Stimulated activated CD4-positive, alpha-beta T cell treated with anti-CD3 and anti-CD28 coated beads, Interleukin-2, amount 100 ng/mL, for 4 hours (primary cell): ENCODE measurements around the gene AIG1.

Experiments used
- DNase-seq: peaks from one replicate; pipeline ENCODE4 v3.0.0-alpha.2; 2020; ENCODE audit warnings: low read depth

AIG1 gene

GRCh38 chr6:143198312-143198711 is 137.6 kb downstream of the AIG1 start:
- DNase-seq: no peak

GRCh38 chr6:143199291-143199690 is 138.6 kb downstream of the AIG1 start:
- no peak for DNase-seq

GRCh38 chr6:143200167-143200770 is 139.6 kb downstream of the AIG1 start:
- no peak for DNase-seq

GRCh38 chr6:143204045-143204444 is 143.4 kb downstream of the AIG1 start:
- no peak for DNase-seq

- DNase-seq: no peak
Observed at GRCh38 chr6:143205131-143205535, 144.4 kb downstream of the AIG1 start.

- no peak for DNase-seq
Observed at GRCh38 chr6:143205585-143205984, 144.9 kb downstream of the AIG1 start.

DNA sequence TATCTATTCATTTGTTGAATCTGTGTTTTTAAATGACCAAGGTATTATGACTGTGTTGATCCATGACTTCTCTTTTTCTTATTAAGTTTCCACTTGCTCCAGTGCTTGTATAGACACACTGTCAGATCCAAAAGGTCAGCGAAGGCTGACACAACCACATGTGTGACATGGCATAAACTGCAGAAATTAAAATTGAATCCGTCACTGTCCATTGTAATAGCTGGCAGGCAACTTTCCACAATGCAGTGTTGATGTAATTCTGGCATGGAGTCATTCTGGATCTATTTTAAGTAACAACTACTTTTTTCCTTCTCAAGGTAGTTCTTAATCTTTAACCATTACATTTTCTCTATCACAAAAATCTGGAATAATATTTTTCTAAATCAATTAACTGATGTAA is 145.3 kb downstream of the AIG1 start:
- DNase-seq: no peak

- no peak for DNase-seq
Observed at GRCh38 chr6:143206550-143206949, 145.9 kb downstream of the AIG1 start.

DNA sequence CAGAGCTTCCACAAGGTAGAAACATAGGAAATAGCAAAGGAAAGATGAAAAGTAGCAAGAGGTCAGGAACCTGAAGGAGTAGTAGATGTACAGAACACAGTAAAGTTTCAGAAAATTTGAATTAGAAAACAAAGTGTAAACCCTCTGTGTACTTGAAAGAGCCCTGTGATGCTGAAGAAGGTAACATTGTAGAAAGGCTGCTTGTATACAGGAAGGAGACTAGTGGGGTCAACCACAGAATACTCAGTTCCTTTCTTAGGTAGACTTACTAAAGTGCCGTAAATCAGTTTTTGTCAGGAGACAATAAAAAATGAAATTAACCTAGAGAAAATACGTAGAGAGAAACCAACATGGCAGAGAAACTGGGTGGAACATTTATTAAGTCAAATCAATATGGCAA is 149.7 kb downstream of the AIG1 start:
- no peak for DNase-seq

GRCh38 chr6:143213859-143214376 is 153.2 kb downstream of the AIG1 start:
- DNase-seq: no peak

DNA sequence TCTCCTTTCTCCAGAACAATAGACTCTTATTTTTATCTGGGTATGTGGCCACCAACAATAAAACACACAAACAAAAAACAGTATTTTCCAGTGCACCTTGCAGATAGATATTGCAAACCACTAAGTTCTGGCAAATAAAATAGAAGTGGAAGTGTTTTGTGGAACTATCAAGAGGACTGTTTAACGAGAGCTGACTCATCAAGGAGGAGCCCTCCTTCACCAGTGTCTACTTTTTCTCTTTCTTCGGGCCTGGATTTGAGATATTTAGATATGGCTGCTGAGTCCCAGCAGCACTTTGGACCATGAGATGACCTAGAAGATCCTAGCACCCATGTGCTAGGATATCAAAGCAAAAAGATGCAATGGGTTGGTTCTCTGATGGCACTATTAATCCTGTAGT is 154.7 kb downstream of the AIG1 start:
- DNase-seq: no peak

- no peak for DNase-seq
Observed at GRCh38 chr6:143215771-143216170, 155.1 kb downstream of the AIG1 start.

DNA sequence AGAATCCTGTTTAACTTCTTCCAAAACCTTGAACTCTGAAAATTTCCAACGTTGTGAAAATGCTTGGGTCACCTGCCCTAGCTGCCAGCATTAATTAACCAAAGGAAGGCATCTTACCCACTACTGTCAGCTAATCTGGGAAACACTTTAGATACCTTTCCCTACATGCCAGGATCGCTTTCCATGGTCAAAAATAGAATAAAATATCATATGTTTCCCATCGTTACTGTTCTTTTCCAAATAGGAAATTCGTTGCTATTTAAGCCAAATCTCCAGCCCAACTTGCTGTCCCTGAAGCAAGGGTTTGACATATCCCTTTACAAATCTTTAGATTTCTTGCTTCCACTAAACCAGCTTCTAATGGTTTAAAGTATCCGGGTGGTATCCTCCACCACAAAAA is 157.5 kb downstream of the AIG1 start:
- no peak for DNase-seq

- no peak for DNase-seq
Observed at GRCh38 chr6:143221698-143222097, 161.0 kb downstream of the AIG1 start.

- no peak for DNase-seq
Observed at GRCh38 chr6:143222310-143222709, 161.6 kb downstream of the AIG1 start.

DNA sequence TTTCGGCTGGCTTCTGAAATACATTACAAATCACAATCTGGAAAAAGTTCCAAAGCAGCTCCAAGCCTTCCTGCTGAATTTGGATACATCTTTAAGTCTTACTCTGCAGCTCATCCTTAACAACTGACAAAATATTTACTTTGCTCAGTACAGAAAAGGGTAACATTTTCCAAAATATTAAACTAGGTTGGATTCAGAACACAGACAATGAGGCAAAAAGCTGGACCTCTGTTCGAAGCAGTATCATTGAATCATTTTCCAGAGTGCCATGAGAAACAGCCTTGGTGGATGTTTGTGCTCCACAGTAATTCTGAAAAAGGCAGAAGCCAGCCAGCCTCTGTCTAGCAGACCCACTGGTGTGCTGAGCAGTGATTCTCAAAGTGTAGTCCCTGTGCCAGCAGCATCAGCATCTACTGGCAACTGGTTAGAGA is 162.1 kb downstream of the AIG1 start:
- DNase-seq: no peak

DNA sequence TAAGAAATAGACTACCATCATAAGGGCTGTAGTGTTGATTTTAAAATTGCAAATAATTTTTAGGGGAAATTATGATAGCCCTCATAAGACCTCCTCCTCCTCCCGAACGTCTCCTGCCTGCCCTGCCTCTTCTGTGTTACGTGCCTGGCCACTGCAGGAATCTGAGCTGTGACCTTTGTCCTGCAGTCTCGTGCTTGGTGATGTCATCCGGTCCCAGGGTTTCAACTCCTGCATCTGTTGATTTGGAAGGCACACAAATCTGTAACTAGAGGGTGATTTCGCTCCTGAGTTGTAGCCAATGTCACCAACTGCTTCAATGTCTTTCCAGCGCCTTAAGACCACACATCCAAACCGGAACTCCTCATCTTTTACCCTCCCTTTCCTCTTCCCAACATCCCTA is 163.2 kb downstream of the AIG1 start:
- DNase-seq: no peak

GRCh38 chr6:143224516-143224915 is 163.8 kb downstream of the AIG1 start:
- no peak for DNase-seq

GRCh38 chr6:143225929-143226328 is 165.2 kb downstream of the AIG1 start:
- DNase-seq: no peak

GRCh38 chr6:143227675-143228074 is 167.0 kb downstream of the AIG1 start:
- no peak for DNase-seq

- no peak for DNase-seq
Observed at GRCh38 chr6:143229400-143229799, 168.7 kb downstream of the AIG1 start.

GRCh38 chr6:143232849-143233248 is 172.2 kb downstream of the AIG1 start:
- no peak for DNase-seq

DNA sequence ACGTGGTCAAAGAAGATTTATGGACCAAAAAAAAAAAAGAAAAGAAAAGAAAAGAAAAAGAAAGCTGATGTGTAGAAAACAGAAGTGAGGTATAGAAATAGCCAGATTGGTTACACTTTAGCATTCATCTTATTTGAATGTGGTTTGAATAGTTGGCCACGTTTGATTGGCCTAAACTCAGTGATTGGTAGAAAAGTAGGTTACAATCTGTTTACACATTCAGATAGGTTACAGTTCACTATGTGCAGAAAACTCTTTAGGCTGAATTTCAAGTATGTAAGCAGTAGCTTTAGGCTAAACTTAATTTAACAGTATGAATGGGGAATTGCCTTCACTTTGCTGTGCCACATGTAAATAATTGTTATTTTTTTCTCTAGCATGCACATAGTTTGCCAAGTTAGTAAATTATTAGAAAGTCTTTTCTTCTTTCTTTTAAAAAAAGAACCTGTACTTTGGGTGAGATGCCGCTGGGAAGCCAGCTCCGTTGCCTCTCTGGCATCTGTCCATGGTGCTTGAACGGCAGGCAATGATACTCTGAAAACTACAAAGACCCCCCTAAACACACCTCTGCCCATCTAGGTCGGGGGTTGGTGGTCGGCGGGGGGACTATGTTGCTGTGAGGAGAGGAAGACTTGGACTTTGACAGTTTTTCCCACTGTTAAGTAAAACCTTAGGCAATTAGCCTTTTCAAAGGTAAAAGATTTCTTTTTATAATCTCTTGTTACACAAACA is 173.0 kb downstream of the AIG1 start:
- no peak for DNase-seq

DNA sequence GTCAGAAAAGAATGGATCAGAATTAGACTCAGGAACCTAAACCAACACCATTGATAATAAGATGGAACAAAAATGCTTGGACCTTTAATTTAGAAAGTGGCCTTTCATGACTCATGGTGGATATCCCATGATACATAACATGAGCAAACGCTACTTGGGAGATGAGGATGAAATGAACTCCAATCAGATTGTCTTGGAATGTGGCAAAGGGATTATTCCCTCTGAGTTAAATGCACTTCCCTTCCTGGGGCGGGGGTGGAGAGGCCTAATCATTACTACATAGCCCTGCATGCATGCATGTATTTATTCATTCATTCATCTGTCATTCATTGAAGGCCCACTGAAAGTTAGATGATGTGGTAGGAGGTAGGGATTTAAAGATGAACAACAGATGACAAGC is 174.0 kb downstream of the AIG1 start:
- no peak for DNase-seq
